ENCODE results near the gene TRHDE. TPM values are rescaled to one million over a fixed set of nuclear protein-coding genes. Genes with fewer than 3 reads are reported as not detected.
A peak's percentile ranks its signal among the peaks of the same experiment; 100 is the strongest.

The TRHDE gene
- total RNA-seq, 1 donor from 2014 or later, result 0.64 TPM

DNA sequence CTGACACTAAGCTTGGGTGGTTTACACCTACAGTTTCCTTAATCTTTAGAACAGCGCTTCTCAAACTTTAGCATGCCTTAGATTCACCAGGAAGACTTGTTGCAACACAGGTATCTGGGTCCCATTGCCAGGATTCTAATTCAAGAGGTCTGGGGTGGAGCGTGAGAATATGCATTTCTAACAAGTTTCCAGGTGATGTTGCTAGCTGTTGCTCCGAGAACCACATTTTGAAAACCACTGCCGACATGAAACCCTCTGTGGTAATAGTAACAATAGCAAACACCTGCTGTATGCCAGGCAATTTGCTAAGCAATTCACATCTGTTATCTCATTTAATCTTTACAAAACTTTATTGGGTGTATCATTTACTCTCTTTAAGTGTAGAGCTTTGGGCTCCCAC is 58.6 kb downstream of the TRHDE start:
- no peaks in the 10 kb centered on the region for H3K4me1 Mint-ChIP-seq (ENCODE audit: unreplicated experiment)
- H3K27me3 Mint-ChIP-seq (ENCODE audit: unreplicated experiment), result peaks cover 5% of the 10 kb centered on the region
- no peaks in the 10 kb centered on the region for H3K9me3 Mint-ChIP-seq (ENCODE audit: unreplicated experiment)
- DNase-seq (ENCODE audit: extremely low spot score, unreplicated experiment), result no peak
- H3K27ac Mint-ChIP-seq (ENCODE audit: unreplicated experiment), result no peak overlapping the region
- H3K4me3 Mint-ChIP-seq (ENCODE audit: unreplicated experiment), result no peak overlapping the region
- H3K36me3 Mint-ChIP-seq (ENCODE audit: unreplicated experiment), result no peaks in the 10 kb centered on the region
- TF ChIP-seq CTCF (IDR thresholded peaks at IDR 0.05), result no peak

GRCh38 chr12:72337382-72337781 is 65.2 kb downstream of the TRHDE start:
- DNase-seq (ENCODE audit: extremely low spot score, unreplicated experiment), result no peak
- H3K4me3 Mint-ChIP-seq (ENCODE audit: unreplicated experiment), result no peak overlapping the region
- H3K4me1 Mint-ChIP-seq (ENCODE audit: unreplicated experiment), result no peaks in the 10 kb centered on the region
- TF ChIP-seq CTCF (IDR thresholded peaks at IDR 0.05), result no peak
- H3K27ac Mint-ChIP-seq (ENCODE audit: unreplicated experiment), result no peak overlapping the region
- peaks cover 3% of the 10 kb centered on the region for H3K27me3 Mint-ChIP-seq (ENCODE audit: unreplicated experiment)
- H3K36me3 Mint-ChIP-seq (ENCODE audit: unreplicated experiment), result no peaks in the 10 kb centered on the region
- H3K9me3 Mint-ChIP-seq (ENCODE audit: unreplicated experiment), result no peaks in the 10 kb centered on the region

DNA sequence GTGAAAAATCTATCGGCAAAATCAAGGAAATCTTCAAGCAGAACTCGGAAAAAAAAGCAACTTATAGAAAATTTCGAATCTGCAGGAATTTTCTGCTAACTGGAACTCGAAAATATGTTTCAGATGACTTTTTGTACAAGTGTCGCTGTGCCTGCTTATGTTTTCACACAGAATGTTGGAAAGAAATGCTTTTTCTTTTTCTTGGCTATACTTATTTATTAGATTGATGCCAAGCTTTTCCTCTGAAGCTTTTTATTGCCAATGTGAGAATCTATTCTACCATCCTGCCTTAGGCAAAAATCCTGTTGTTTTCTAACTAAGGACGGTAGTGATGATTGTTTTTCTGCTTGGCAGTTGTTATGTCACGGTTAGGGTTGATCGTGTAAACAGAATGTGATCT is 65.8 kb downstream of the TRHDE start:
- peaks cover 3% of the 10 kb centered on the region for H3K27me3 Mint-ChIP-seq (ENCODE audit: unreplicated experiment)
- H3K4me3 Mint-ChIP-seq (ENCODE audit: unreplicated experiment), result no peak overlapping the region
- DNase-seq (ENCODE audit: extremely low spot score, unreplicated experiment), result no peak
- no peaks in the 10 kb centered on the region for H3K36me3 Mint-ChIP-seq (ENCODE audit: unreplicated experiment)
- no peak for TF ChIP-seq CTCF (IDR thresholded peaks at IDR 0.05)
- H3K27ac Mint-ChIP-seq (ENCODE audit: unreplicated experiment), result no peak overlapping the region
- no peaks in the 10 kb centered on the region for H3K9me3 Mint-ChIP-seq (ENCODE audit: unreplicated experiment)
- no peaks in the 10 kb centered on the region for H3K4me1 Mint-ChIP-seq (ENCODE audit: unreplicated experiment)

GRCh38 chr12:72338437-72338836 is 66.3 kb downstream of the TRHDE start:
- DNase-seq (ENCODE audit: extremely low spot score, unreplicated experiment), result no peak
- Mint-ChIP-seq H3K9me3 (ENCODE audit: unreplicated experiment) (no peaks in the 10 kb centered on the region), H3K4me3 (ENCODE audit: unreplicated experiment) (no peak overlapping the region), H3K36me3 (ENCODE audit: unreplicated experiment) (no peaks in the 10 kb centered on the region), H3K27me3 (ENCODE audit: unreplicated experiment) (peaks cover 3% of the 10 kb centered on the region), H3K4me1 (ENCODE audit: unreplicated experiment) (no peaks in the 10 kb centered on the region), H3K27ac (ENCODE audit: unreplicated experiment) (no peak overlapping the region)
- no peak for TF ChIP-seq CTCF (IDR thresholded peaks at IDR 0.05)

- no peaks in the 10 kb centered on the region for H3K36me3 Mint-ChIP-seq (ENCODE audit: unreplicated experiment)
- no peak overlapping the region for H3K27ac Mint-ChIP-seq (ENCODE audit: unreplicated experiment)
- H3K9me3 Mint-ChIP-seq (ENCODE audit: unreplicated experiment), result no peaks in the 10 kb centered on the region
- H3K4me3 Mint-ChIP-seq (ENCODE audit: unreplicated experiment), result no peak overlapping the region
- TF ChIP-seq CTCF (IDR thresholded peaks at IDR 0.05), result peak; percentile 69
- no peak for DNase-seq (ENCODE audit: extremely low spot score, unreplicated experiment)
- peaks cover under 1% of the 10 kb centered on the region for H3K27me3 Mint-ChIP-seq (ENCODE audit: unreplicated experiment)
- H3K4me1 Mint-ChIP-seq (ENCODE audit: unreplicated experiment), result no peaks in the 10 kb centered on the region
Measured at GRCh38 chr12:72346363-72346944, 74.3 kb downstream of the TRHDE start.
